Cortex of kidney (tissue), 1 donor: Measurements from ENCODE around the gene PCGF3.
"Not testable (repeated sequence)": the region's sequence is repeated elsewhere in the genome, so short reads cannot be mapped to it uniquely, and the experiment has no call there.

Experiments used
- DNase-seq: peaks from one replicate; lab custom pipeline; 2025; lab: John Stamatoyannopoulos, UW

Gene PCGF3

DNA sequence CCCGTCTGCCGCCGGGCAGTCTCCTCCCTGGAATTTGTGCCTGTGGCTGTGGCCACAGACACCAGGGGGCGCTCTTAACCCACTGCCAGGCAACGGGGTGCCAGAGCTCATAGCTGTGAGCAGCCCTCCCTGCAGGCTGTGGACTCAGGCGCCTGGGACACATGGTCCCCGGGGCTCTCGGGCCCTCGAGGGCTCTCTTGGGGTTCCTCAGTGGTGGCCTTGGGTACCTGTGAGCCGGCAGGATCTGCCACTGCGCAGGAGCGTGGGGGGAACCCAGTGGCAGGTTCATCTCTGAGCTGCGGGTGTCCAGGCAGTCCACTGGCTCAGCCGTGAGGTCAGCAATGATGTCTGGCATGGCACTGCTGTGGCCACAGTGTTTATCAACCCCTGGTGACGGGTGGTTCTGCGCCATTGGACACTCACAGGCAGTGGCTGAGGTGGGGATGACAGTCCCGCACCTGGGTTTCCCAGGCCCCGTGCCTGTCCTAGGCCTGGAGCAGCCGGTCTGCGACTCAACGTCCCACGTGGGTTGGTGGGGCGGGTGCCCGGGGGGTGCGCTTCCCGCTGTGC, 37.2 kb downstream of the PCGF3 start:
- no peak for DNase-seq

DNA sequence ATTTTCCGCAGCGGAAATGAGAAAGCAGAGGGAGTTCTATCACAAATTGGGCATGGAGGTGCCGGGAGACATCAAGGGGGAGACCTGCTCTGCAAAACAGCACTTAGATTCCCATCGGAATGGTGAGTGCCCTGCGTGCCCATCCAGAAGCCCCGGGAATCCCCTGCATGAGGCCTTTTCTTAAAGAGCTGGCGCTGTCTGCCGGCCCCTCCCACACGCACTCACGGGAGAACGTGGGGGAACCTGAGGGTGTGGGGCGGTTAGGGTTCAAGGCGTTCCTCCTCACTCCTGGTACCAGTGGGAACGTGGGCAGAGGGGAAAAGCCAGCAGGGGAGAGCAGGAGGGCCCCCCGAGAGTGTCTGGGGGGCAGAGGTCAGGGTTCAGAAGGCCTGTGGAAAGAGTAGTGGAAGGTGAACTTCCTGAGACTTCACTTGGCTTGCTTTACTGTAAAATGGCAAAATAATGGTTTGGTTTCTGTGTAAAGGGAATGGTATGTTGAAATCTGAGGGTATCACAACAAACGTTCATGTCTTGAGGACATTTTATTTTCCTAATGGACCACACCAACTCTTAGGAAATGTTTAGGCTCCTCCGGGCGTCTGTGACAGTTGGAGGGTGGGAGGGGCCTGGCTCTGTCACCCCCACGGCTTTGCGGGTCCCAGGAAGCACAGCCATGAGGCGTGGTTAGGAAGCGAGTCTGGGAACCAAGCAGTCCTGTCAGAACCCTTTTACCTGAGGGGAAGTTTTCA, 38.0 kb downstream of the PCGF3 start:
- no peak for DNase-seq

DNA sequence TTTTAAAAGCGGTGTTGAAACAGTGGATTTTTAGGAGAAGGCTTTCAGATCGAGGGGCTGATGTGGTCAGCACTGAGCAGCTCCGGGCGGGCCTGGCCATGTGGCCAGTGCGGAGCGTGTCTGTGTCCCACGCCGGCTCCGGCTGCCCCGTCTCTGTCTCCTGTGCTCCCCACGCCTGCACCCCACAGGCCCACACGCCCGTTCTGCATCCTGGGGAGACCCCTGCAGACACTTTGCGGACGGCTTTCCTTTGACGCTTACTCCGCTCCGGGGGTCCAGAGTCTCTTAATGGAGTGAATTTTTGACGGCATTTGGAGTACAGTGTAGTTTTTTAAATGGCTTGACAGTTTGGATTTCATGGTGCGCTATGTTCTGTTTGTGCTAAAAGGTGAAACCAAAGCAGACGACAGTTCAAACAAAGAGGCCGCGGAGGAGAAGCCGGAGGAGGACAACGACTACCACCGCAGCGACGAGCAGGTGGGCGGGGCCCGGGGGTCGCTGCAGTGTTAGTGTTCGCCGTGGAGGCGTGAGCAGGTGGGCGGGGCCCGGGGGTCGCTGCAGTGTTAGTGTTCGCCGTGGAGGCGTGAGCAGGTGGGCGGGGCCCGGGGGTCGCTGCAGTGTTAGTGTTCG, 38.7 kb downstream of the PCGF3 start:
- no peak for DNase-seq

DNA sequence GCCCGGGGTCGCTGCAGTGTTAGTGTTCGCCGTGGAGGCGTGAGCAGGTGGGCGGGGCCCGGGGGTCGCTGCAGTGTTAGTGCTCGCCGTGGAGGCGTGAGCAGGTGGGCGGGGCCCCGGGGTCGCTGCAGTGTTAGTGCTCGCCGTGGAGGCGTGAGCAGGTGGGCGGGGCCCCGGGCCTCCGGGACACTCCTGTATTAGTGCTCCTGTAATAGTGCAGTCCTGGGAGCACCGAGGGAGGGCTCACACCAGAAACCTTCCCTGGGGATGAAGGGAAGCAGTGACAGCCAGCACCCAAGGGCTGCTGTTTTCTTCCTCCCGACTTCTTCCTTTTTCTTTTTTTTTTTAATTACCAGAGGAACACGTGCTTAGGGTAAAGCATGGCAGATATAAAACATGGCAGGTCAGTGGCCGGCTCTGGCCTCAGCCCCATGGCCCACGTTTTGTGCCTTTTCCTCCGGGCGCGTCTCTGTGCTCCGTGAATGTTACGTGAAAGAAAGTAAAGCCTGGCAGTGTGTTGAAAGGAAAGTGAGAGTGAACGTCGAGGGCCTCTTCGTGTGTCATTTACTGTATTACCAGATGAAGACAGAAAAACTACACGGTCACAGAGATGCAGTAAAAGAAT, 42.0 kb downstream of the PCGF3 start:
- DNase-seq, result no peak

DNA sequence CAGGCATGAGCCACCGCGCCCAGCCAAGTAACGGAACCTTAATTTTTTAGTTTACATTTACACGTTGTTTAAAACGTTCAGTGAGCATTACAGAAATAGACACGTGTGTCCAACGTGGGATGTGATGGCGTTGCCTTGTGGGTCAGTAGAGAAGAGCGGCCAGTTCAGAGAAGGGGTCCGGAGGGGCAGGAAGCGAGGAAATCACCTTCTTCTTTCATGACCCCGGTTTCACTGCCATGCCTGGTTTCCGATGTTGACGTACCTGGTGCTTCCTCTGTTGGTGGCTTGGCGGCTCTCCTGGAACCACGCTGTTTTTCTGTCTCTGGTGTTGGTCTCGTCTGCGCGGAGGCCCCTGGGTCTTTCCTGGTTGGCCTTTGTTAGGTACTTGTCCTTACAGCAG, 42.8 kb downstream of the PCGF3 start:
- no peak for DNase-seq

DNA sequence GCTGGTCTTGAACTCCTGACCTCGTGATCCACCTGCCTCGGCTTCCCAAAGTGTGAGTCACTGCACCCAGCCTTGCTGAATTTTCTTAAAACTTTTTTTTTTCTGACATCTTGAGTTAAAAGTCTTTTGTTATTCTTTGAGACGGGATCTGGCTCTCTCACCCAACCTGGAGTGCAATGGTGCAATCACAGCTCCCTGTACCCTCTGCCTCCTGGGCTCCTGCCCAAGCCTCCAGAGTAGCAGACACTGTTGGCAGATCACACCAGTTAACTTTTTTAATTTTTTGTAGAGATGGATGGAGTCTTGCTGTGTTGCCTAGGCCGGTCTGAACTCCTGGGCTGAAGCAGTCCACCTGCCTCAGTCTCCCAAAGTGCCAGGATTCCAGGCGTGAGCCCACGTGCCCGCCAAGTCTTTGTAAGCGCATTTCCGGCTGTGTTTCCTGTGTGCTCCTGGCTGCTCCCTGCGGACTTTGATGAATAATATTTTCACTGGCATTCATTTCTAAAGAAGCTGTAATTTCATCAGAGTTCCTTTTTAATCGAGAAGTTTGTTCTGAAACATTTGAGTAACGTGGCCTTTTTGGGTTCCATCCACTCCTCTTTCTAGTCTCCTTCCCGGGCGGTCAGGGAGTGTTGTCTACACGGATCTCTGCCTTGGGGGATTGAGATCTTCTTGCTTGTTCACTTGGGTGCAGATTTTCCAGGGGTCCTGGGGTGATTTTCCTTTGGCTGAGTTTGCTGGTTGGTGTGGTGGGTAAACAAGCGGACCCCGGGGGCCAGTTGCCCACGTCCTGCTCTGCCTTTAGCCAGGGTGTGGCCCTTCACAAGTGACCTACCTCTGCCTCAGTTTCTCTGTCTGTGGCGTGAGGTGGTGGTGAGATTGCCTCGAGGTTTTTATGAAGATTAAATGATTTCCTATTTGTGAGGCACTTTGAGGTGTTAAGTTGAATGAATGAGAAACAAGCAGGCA, 44.4 kb downstream of the PCGF3 start:
- no peak for DNase-seq

DNA sequence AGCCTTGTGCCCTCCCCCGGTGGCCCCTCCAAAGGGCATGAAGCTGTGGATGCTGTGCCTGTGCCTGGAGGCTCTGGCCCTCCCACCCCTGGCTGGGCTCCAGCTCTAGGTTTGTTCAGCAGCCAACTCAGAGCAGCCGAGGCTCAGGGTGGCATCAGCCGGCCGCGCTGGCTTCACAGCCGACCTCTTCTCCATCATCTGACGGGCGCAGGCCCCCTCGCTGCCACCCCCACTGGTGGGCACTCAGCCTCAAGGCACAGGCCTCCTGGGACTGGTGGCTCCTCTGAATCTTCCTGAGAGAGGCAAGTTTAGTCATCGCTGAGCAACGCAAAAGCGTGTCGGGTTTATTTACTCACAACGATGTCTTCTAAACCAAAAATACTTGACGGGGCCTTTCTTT, 46.0 kb downstream of the PCGF3 start:
- no peak for DNase-seq

DNA sequence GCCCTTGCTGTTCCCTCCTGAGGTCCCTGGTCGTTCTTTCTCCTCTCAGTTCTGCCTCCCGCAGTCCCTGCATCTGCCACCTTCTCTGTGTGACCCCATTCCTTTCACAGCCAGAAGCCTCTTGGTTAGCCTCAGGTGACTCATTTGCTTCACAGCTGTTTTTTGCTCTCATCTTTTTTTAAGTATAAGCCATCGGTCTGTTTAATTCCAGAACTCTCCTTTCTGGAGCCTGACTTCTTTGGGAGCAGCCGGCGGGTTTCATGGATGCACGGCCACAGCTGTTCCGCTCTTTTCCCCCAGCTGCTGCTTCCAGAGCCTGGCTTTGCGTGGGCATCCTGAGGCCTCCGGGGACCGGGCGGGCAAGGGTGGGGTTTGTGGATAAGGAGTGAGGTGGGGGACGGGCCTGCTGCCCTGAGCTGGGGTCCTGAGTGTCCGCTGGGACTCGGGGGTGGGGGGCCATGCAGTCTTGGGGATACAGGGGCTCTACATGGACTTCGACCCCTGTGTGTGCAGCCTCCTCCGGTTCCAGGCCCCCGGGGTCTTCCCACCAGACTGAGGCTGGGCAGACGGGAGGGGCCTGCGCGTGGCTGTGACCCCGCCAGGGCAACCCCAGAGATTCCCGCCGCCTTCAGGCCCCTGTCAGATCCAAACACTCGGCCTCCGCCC, 46.7 kb downstream of the PCGF3 start:
- DNase-seq, result no peak

DNA sequence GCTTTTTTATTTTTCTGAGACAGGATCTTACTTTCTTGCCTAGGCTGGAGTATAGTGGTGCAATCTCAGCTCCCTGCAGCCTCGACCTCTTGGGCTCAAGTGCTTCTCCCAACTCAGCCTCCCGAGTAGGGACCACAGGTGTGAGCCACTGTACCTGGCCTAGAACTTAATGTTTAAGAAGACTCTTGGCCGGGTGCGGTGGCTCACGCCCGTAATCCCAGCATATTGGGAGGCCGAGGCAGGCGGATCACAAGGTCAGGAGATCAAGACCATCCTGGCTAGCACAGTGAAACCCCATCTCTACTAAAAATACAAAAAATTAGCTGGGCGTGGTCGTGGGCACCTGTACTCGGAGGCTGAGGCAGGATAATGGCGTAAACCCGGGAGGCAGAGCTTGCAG, 47.6 kb downstream of the PCGF3 start:
- DNase-seq, result not testable (repeated sequence)

DNA sequence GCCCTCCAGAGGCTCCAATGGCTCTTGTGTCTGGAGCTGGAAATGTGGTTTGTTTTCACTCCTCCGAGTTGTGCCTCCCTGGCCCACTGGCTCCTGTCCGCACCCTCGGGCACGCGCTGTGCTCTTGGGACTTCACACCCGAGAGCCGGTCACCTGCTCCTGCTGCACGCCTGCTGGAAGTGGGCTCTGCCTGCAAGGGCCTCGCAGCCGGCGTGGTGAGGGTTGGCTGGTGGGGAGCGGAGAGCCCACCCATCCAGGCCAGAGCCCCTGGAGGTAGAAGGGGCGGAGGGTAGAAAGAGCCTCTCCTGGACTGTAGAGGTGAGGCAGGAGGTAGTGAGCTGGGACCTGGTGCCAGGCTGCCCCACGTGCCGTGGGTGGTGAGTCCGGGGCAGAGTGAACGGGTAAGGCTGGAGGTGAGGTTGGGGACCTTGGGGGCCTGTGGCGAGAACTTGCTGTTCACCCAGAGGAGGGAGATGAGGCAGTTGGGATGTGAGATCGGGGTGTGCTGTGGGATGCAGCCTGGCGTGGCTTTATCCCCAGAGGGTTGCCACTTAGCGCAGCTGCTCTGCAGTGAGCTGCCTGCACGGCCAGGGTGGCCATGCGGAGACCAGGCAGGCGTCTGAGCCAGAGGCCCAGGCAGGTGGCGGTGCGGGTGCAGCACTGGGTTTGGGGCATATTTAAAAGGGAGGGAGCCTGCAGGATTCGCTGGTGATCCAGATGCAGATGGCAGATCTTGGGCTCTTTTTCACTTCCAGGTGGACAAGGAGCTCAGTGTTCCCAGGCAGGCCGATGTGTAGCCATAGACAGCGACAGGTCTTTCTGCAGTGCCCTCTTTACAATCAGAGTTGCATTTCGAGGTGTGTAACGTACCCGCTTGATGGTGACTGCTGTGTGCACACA, 48.8 kb downstream of the PCGF3 start:
- DNase-seq, result no peak

DNA sequence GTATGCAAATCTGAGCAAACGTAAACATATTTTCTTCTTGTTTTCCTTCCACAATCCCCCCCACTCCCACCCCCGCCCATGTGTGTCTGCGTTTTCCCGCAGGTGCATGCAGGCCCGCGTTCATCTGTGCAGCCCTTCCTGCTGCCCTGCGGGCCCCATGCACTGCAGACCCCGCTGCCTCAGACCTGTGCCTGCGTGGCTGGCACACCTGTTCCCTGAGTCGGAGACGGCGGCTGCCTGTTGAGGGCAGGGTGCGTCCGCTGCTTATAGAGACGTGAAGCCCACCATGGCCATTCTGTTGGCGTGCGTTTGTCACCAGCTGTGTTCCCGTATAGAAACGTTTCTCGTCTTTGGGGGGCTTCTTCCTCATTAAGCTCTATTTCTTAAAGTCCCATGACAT, 51.5 kb downstream of the PCGF3 start:
- DNase-seq, result no peak

DNA sequence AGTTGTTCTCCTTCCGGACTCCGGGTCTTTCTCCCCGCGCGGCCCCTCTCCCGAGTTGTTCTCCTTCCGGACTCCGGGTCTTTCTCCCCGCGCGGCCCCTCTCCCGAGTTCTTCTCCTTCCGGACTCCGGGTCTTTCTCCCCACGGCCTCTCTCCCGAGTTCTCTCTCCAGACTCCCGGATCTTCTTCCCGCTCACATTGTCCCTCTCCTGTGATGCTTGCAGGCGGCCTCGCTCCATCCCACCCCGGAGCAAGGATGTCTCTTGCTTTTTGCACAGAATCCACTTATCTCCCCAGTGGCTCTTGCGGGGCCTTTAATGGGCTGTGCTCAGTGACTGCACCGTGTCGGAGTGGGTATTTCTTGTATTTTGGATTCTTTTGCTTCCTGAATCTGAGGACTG, 54.2 kb downstream of the PCGF3 start:
- DNase-seq, result not testable (repeated sequence)

DNA sequence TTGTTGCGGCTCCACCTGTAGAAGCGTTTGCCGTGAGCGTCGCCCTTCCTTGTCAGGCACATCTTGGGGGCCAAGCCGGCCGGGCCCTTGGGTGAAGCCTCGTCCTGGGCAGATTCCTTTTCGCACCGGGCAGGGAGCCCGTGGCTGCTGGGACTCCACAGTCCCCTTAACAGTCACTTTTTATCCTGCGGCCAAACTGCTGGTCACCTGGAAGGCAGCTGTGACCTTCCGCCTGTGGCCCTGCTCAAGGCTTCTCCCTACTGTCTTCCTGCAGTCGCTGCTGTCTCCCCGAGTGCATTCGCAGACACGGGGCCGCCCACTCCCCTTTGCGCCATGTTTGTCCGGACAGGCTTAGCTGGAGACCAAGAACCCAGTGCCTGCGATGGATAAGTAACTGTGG, 55.0 kb downstream of the PCGF3 start:
- DNase-seq, result no peak

DNA sequence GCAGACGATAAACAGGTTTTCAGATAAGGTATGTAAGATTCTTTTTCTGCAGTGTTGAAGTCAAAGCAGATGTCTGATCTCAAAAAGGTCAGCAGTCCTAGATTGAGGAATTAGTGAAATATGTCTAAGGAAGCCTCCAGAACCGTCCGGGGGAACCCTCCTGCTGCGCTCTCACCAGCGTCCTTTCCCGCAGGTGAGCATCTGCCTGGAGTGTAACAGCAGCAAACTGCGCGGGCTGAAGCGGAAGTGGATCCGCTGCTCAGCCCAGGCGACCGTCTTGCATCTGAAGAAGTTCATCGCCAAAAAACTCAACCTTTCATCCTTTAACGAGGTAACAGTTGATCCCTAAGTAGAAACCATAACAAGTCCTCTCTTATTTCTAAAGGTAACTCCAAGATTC, 55.5 kb downstream of the PCGF3 start:
- DNase-seq, result no peak

DNA sequence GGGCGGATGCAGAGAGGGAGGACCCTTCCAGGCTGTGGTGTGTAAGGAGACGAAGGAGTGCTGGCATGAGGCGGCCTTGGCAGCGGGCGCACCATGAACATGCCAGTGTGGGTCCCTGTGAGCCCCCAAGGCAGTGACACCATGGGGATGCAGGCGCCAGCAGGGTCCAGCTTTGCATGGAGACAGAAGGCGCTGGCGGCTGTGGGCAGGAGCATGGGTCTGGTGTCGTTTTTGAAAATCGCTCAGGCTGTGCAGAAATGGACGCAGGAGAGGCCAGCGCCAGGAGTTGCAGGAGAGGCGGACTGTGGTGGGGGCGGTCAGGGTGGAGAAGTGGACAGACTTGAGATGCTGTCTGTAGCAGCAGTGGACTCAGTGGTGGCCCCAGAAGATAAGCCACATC, 56.1 kb downstream of the PCGF3 start:
- DNase-seq, result no peak

DNA sequence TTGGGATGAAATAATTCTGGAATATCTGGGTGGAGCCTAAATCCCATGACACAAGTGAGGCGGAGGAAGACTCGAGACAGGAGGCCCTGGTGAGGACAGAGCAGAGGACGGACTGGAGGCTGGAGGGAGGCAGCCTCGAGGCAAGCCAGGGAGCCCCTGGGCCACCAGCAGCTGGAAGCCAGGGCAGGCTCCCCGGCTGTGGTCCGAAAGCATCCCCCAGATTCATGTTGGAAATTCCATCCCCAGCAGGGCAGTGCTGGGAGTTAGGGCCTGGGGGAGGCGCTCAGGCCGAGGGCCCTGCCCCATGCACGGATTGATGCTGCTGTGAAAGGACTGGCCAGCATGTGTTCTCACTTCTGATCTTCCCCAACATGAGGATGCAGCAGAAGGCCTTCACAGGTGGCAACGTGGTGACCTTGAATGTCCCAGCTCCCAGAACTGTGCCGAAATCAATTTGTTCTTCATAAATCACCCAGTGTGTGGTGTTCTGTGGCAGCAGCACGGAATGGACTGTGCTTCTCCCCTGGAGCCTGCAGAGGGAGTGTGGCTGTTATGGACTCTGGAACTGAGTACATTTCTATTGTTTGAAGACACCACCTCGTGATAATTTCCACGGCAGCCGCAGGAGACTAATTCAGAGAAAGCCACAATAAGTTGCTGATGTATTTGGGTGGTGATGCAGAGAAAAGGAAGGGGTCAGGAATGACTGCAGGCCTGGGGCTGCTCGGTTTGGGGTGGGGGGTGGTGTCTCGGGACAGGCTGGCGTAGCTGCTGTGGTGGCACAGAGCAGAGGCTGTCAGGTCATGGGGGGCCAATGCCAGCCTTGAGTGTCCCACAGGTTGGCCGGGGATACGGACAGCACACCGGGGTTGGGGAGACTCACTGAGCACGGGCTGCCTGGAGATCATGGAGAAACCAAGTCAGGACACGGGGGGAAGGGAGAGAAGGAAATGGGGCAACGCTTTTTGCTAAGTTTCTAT, 56.9 kb downstream of the PCGF3 start:
- DNase-seq, result no peak

DNA sequence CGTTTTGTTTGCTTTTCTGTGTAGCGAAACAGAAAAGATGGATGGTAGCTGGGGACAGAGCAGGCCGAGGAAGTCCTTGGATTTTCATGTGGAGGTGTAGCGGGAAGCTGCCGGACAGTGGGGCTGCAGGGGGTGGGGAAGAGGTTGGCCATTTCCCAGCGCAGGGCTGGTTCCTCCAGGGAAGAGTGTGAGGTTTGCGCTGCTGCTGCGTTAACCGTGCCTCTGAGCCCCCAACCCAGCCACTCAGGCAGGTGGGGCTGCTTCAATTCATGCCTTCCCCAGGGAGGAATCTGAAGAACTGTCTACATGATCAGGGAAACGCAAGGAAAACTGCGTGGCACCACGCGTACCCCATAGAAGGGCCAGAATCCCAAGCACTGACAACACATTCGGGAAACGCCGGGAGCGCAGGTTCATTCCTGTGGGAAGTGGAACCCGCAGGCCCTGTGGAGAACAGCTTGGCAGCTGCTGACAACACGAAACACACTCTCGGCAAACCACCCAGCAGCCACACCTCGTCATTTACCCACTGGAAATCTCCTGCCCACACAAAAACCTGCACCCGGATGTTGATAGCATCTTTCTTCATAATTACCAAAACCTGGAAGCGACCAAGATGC, 57.7 kb downstream of the PCGF3 start:
- DNase-seq, result no peak

DNA sequence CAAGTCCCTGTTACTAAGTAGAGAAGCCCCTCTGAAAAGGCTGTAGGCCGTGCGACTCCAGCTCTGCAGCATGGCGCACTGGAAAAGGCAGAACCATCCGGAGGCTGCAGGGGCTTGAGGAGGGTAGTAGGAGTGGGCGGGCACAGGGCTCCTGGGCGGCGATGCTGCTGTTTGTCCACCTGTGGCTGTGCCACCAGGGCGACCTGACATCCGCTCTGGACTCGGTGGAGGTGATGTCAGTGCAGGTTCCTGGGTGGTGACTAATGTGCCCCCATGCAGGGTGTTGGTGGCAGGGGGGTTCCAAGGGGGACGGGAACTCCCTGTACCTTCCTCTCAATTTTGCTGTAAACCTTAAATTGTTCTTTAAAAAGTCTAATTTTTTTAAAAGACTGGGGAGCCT, 58.3 kb downstream of the PCGF3 start:
- no peak for DNase-seq
